GM18909 (cell line): ENCODE results near the gene NEO1.
"Not testable (repeated sequence)": the region's sequence is repeated elsewhere in the genome, so short reads cannot be mapped to it uniquely, and the experiment has no call there.

Experiments used
- ATAC-seq: cut with Tn5 transposase; IDR thresholded peaks from one replicate; pipeline ENCODE4 v1.9.1; 2021; ENCODE audit warnings: mild to moderate bottlenecking; ENCODE audit not compliant: unreplicated experiment, poor library complexity

The NEO1 gene

DNA sequence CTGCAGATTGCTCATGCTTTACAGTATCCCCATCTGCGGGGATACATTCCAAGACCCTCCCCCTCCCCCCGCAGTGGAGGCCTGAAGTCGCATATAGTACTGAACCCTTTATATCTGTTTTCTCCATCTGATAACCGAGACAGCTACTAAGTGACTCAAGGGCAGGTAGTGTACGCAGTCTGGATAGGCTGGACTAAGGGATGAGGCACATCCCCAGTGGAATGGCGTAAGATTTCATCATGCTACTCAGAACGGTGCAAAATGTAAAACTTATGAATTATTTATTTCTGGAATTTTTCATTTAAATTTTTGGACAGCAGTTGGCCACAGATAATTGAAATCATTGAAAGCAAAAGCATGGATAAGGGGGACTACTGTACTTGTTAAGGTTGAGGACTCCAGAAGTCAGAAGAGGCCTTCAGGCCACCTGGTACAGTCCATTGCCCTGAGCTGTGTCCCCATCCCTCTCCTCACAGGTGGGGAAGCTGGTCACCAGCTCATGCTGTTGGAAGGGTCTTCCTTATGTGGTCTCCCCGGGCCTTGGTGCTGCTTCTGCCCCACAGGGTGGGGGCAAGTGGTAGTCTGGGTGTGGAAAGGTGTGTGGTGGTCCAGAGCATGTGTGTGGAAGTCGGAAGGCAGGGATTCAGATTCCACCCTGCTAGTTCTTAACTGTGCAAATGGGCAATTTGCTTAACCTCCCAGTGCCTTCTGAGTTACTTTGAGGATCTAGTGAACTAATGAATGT lies 244.5 kb downstream of the NEO1 start:
- no peak for ATAC-seq

DNA sequence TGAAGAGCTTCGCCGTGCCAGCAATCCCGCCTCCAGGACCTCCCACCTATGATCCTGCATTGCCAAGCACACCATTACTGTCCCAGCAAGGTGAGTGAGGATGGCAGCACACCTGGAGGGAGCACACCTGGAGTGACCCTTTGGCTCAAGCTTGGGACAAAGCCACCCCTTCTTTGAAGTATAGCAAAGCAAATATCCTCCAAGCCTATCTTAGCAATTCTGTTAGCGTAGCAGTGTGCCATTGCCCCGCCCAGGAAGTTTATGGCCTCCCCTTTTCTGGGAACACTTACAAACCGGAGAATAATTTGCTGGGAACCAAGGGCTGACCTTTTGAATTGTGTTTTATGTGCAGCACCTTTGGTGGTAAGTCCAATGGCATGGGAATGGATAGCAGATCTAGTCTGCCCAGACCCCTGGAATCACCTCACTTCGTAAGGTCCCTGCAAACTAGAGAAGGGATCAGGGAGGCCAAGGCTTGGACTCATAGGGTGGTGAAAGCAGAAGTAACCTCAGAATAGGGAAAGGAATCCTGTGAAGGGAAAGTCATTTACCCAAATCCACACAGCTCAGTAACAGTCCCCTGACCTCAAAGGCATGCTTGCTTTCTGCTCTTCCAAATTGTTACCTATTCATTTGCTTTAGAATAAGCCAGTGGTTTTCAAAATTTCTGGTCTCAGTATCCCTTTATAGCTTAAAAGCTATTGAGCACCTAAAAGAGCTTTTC lies 246.4 kb downstream of the NEO1 start:
- ATAC-seq, result no peak

DNA sequence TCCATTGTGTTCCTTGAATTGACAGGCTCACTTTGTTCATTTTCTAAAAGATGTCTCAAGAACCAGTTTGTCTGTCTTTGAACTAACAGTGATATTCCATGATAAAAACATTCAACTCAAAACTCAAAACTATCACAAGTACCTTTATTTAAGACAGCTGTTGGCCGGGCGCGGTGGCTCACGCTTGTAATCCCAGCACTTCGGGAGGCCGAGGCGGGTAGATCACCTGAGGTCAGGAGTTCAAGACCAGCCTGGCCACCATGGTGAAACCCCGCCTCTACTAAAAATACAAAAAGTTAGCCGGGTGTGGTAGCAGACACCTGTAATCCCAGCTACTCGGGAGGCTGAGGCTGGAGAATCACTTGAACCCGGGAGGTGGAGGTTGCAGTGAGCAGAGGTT lies 248.0 kb downstream of the NEO1 start:
- not testable (repeated sequence) for ATAC-seq

GRCh38 chr15:73303636-73304035 lies 251.4 kb downstream of the NEO1 start:
- ATAC-seq, result no peak

- no peak for ATAC-seq
These were observed 253.3 kb downstream of the NEO1 start for GRCh38 chr15:73305331-73306211.

- ATAC-seq, result no peak
These were observed 256.0 kb downstream of the NEO1 start for GRCh38 chr15:73308305-73308704.

DNA sequence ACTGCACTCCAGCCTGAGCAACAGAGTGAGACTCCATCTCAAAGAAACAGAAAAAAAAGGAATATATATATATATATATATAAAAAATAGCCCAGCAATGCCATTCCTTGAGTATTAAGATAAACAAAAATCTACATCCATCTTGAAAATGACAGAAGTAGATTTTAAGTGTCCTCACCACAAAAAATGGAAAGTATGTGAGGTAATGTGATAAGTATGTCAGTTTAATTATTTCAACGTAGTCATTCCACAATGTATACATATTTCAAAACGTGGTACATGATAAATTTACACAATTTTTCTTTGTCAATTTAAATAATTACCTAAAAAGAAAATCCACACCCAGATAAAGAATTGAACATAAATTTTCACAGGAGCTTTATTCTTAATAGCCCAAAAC lies 261.6 kb downstream of the NEO1 start:
- ATAC-seq, result no peak

DNA sequence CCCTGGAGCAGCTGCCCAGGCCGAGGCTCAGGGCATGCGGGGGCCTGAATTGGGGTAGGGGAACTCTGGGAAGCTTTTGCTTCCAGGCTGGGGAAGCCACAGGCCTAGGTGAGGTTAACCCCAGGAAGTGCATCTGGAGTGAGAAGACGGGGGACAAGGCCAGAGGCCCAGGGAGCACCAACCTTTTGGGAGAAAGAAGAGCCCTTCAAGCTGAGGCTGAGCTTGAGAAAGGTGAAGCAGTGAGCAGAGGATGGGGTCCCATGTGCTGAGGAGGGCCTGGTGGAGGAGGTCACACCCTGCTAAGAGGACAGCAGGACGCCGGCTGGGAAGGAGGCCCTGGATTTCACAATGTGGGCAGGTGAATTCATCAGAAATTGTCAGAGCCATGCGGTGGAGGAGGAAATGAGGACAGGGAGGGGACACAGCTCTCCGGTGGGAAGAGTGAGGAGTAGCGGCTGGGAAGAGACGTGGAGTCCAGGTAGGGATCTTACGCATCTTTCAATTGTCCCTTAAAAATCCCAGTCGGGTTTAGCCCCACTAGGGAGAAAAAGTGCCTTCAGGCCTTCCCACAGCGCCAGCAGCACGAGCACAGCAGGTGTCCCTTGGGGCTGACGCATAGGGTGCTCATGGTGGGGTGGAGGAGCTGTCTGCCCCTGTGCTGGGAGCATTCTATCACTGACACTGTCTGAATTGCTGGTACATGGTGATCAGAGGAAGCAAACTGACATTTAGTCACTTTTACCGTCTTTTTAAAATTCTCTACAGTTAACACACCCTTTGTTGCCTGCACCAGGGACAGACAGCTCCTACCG lies 265.6 kb downstream of the NEO1 start:
- ATAC-seq, result no peak

GRCh38 chr15:73318463-73319351 lies 266.4 kb downstream of the NEO1 start:
- ATAC-seq, result no peak

DNA sequence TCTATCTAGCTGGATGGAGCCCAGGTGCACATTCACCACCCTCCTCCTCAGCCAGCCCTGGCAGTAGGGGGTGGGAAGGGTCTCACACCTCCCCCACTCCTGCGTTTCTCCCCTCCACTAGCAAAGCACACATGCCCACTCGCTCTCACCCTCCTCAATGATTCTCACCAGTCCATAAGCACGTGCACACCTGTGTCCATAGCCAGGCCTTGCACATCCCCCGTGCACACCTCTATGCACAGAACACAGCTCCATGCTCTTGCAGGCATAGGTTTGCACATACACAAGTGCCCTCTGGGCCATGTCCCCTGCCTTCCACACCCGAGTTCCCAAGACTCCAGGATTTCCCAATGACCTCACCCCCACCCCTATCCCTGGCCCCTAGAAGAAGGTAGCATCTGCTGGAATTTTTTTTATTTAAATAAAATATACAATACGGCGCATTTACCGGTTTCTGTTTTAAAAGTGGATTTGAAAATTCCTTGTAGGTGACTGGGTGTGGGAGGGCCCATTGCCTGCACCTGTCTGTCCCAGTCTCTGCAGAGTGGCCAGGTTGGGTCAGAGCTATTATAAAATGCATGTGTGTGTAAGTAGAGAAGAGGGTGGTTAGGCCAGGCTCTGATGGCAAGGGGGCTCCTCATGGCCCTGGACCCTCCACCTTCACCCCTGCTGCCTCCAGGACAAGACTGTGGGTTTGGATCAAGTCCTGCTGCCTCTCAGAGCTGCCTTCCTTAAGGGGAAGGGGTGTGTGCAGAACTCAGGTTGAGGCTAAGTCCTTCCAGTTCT lies 267.4 kb downstream of the NEO1 start:
- no peak for ATAC-seq

GRCh38 chr15:73320619-73321180 lies 268.4 kb downstream of the NEO1 start:
- ATAC-seq, result no peak

- ATAC-seq, result no peak
These were observed 269.5 kb downstream of the NEO1 start for GRCh38 chr15:73321496-73322450.

DNA sequence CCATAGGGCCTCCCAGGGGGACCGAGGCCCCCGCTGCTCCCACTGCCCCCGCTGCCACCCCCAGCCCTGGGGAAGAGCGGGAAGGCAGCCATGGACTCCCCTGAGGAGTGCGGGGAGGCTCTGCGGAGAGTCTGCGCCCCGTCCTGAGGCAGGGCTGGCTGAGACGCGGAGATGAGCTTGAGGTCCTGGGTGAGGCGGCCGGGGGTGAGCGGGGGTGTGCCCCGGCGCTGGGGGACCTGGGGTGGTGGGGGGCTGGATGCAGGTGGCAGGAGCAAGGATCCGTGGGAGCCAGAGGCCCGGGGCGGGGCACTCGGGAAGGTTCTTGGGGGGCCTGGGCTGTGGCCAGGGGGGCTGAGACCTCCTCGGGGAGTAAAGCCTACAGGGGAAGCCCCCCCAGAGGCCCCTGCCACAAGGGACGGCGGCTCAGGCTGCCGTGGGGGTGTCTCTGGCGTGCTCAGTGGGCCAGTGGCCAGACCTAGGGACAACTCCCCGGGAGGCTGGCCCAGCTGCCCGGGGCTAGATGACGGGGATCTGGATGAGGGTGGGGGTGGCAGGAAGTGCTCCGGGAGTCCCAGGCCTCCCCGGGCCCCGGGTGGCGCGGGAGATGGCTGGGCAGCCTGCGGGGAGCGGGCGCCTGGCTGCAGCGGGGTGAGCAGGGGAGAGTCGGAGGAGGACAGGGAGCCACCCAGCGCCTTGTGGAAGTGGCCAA lies 270.6 kb downstream of the NEO1 start:
- ATAC-seq, result no peak

GRCh38 chr15:73323374-73323955 lies 271.2 kb downstream of the NEO1 start:
- no peak for ATAC-seq

DNA sequence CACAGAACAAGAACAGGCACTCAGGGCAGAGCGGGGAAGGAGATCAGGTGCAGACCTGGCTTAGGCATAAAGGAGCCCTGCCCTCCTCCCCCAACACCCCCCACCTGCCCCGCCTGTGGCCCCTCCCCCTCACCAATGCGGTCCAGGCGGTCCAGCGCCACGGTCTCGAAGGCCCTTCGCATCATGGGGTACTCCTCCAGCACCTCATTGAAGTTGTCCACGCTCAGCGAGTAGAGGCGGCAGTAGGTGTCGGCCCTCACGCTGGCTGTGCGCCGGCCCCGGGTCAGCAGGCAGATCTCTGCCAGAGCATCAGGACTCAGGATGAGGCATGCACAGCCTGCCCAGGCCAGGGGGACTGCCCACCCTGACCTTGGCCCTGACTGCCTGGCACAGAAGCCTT lies 271.7 kb downstream of the NEO1 start:
- no peak for ATAC-seq
